ENCODE measurements around the gene IQCB1. TPM values are rescaled to one million over a fixed set of nuclear protein-coding genes. Genes with fewer than 3 reads are reported as not detected.

The IQCB1 gene
- total and polyA plus RNA-seq, 2 of the 8 experiments (the other 6 are each of a cell fraction or from before 2014, with no cell fraction given): 21.7 to 31.2 TPM

- no peak overlapping the region for H4K5ac ChIP-seq (ENCODE audit: insufficient read length, low read depth, low read length)
- no peaks in the 10 kb centered on the region for H3K79me1 ChIP-seq (ENCODE audit: low read depth, low read length)
- H2BK12ac ChIP-seq (ENCODE audit: low read depth, low read length): no peak overlapping the region
- 92% methylated on average over 1 of the region's 1 CpG; no CpG with 5 or more reads in 1 of the 2 experiments for WGBS, 2 experiments (ENCODE audit: extremely low coverage in 1 of 2, insufficient coverage in 1 of 2, insufficient read length in 1 of 2, insufficient replicate concordance in 2 of 2, low coverage in 1 of 2, low lambda C conversion rate in 2 of 2, missing lambda C conversion rate in 1 of 2)
- H2BK20ac ChIP-seq (ENCODE audit: low read length): no peak overlapping the region
- H3K4me1 ChIP-seq (replicated peaks in 1 of 4; ENCODE audit: control insufficient read depth in 3 of 4, insufficient read depth in 4 of 4, low read length in 3 of 4): no peaks in the 10 kb centered on the region
- H2AK5ac ChIP-seq (ENCODE audit: low read depth, low read length): no peak overlapping the region
- no peaks in the 10 kb centered on the region for H3K27me3 ChIP-seq (replicated peaks in 1 of 4; ENCODE audit: control insufficient read depth in 3 of 4, extremely low read depth in 1 of 4, insufficient read depth in 3 of 4, low read length in 3 of 4)
- no peak for DNase-seq (ENCODE audit: low read depth in 1 of 2, low spot score in 2 of 2)
- no peak overlapping the region for H2BK120ac ChIP-seq (replicated peaks; ENCODE audit: low read depth, low read length)
- H3K56ac ChIP-seq (replicated peaks; ENCODE audit: insufficient read length, low read depth, low read length): no peak overlapping the region
- no peak overlapping the region for H3K23ac ChIP-seq (ENCODE audit: insufficient read length)
- no peak overlapping the region for H3K27ac ChIP-seq (ENCODE audit: low read depth, low read length)
- H2BK5ac ChIP-seq (ENCODE audit: low read depth, low read length): no peak overlapping the region
- H3K9ac ChIP-seq (replicated peaks in 1 of 4; ENCODE audit: extremely low read depth in 1 of 4, low read depth in 3 of 4, low read length in 3 of 4): no peak overlapping the region
- H3K23me2 ChIP-seq (ENCODE audit: low read depth, low read length): no peaks in the 10 kb centered on the region
- ChIA-PET POLR2A (ENCODE audit: partially characterized antibody) (no interaction called here), CTCF (ENCODE audit: partially characterized antibody) (interaction anchor here (0.9 kb wide), 1 partner anchor 9 kb away, joined by 5 read pairs; no protein-coding TSS in a partner anchor)
- no peak overlapping the region for H3K4me3 ChIP-seq (ENCODE audit: extremely low read depth in 1 of 4, insufficient read depth in 2 of 4, low read depth in 3 of 4, low read length in 4 of 4)
- no peaks in the 10 kb centered on the region for H4K20me1 ChIP-seq (replicated peaks in 1 of 2; ENCODE audit: control insufficient read depth in 1 of 2, insufficient read depth in 2 of 2, low read length in 2 of 2)
- H3K9me3 ChIP-seq (ENCODE audit: insufficient read depth in 2 of 2, low read depth in 1 of 2, low read length in 1 of 2): no peaks in the 10 kb centered on the region
- no peak overlapping the region for H3K18ac ChIP-seq (ENCODE audit: extremely low read depth, low read length)
- no peak overlapping the region for H3K14ac ChIP-seq (ENCODE audit: insufficient read length)
- no peak overlapping the region for H3K4me2 ChIP-seq (ENCODE audit: insufficient read depth in 1 of 2, low read depth in 2 of 2, low read length in 2 of 2)
- no peak overlapping the region for H3K4ac ChIP-seq (replicated peaks; ENCODE audit: insufficient read length, low read depth, low read length)
- no peaks in the 10 kb centered on the region for H3K79me2 ChIP-seq (ENCODE audit: control insufficient read depth in 1 of 2, insufficient read depth in 2 of 2, low read length in 2 of 2)
- H2BK15ac ChIP-seq (ENCODE audit: low read length): no peak overlapping the region
- no peak overlapping the region for H4K91ac ChIP-seq (replicated peaks; ENCODE audit: insufficient read length, low read length)
- no peak overlapping the region for H2AFZ ChIP-seq (ENCODE audit: low read length)
- H3K36me3 ChIP-seq (ENCODE audit: control insufficient read depth in 2 of 4, insufficient read depth in 4 of 4, low read length in 3 of 4): no peaks in the 10 kb centered on the region
- no peak for TF ChIP-seq BCL11A (IDR thresholded peaks at IDR 0.05; ENCODE audit: low read depth in 2 of 2, low read length in 2 of 2)
- TF ChIP-seq GABPA (IDR thresholded peaks at IDR 0.05; ENCODE audit: borderline replicate concordance, insufficient read depth, low read length): no peak
- TF ChIP-seq RXRA (IDR thresholded peaks at IDR 0.05; ENCODE audit: insufficient read depth, low read depth, low read length): no peak
- no peak for TF ChIP-seq RNF2 (IDR thresholded peaks at IDR 0.05; ENCODE audit: borderline replicate concordance, low read depth, low read length, missing control alignments, poor library complexity, severe bottlenecking)
- no peak for TF ChIP-seq JUND (IDR thresholded peaks at IDR 0.05; ENCODE audit: low read length)
- TF ChIP-seq SRF (IDR thresholded peaks at IDR 0.05; ENCODE audit: low read depth, low read length): no peak
- TF ChIP-seq TAF7 (optimal IDR thresholded peaks at IDR 0.05; ENCODE audit: borderline replicate concordance, low read depth, low read length): no peak
- FAIRE-seq: no peak
- H4K8ac ChIP-seq (ENCODE audit: extremely low read depth, insufficient read depth, low read length): no peak overlapping the region
These were observed 36.6 kb upstream of the IQCB1 start for GRCh38 chr3:121871430-121871829.
